Limb (tissue), 2 donors: Measurements from ENCODE around the gene KLHL29.

Source experiments
- DNase-seq, 2 donors: peaks; one replicate each; pipeline ENCODE4 v3.0.0-alpha.2; 2016; ENCODE audit errors: extremely low spot score in 2 of 2

KLHL29 gene

DNA sequence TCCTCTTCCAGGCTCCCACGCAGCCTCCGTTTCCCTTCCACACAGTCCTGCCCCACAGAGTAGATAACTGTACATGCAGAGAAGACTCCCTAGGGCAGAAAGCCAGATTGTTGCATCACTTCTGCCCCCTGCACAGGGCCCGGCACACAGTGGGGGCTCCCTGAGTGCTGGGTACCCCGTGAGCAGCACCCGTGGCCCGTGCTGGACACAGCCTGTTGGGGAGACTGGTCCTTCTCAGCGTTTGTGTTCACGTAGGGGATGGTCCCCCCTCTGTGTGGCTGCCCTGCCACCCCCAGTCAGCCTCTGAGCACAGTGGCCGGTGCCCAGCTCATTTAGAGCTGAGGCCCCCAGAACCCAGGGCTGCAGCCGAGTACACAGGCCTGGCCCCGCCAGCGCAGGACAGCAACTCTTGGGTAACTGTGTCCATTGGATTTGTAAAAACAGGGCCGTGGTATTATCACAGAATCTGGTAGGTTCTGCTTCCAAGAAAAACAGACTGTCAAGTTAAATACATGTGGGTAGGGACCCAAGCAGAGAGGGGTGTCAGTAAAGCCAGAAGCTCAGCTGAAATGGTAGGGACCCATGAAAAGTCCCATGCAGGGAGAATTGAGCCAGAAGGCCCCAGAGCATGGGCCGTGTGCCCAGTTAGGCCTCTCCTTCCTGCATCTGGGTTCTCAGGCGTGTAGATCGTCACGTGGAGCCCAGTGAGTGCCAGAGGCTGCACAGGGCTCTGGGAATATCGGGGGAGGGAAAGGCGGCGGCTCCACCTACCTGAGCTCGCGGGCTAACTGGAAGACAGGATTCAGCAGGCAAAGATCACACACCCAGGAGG lies 284.6 kb downstream of the KLHL29 start:
- peak; percentile 79 to 80 for DNase-seq

DNA sequence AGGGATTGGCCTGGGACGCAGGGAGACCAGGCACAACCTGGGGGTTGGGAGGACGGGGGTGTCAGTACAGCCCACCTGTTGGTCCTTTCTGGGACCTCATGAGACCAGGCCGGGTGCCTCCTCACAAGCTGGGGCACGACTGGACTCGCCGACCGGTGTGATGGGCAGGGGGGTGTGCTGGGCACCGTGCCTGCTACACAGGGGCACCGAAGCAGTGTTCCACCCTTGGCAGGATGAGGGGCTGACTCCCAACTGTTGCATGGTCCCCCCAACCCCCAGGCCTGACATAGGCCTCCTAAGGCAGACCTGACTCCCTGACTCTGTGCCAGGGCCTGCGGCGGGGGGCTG lies 285.2 kb downstream of the KLHL29 start:
- DNase-seq, result no peak

DNA sequence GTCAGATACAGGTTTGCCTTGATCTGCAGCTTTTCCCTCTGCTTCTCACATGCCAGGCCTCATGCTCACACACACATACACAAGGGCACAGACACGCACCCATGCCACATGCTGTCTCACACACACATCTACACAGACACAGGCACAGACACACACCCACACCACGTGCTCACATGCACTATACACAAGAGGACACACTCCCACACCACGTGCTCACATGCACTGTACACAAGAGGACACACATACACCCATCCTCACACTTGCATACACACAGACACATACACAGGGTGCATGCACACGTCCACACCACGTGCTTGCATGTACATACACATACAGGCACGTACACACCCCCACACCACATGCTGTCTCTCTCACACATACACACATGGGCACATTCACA lies 288.1 kb downstream of the KLHL29 start:
- DNase-seq, result no peak

DNA sequence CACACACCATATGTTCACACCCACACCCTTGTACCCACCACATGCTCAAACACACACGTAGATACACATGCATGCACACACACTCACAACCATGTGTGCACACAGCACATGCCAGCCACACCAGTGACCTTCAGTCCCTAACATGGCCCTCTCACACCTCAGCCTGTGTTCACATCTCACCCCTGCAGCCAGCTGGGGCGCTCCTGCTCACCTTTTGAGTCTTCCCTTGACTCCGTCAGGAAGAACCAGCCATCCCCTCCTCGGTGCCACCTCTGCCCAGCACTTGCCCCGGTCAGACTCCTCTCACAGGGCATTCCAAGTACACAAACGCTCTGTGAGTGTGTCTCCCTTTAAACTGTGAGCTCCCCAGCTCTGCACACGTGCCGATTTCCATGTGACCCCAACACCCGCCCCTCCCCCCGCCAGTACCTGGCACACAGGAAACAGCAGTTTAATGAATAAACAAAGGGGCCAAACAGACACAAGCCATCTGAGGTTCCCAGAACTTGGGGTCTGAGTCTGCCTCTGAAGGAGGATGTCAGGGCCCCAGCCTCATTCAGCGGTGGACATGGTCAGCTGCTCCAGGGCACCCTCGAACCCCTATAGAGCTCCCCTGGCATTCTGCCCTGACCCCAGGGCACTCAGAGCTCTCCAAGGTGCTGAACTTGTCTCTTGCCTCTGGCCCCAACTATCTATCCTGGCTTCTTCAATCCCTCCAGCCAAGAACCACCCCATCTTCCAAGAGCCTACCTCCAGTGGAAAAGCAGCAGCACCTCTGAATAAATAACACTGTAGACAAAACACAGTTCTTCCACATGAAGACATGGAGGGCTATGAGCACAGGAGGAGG lies 289.1 kb downstream of the KLHL29 start:
- no peak for DNase-seq

DNA sequence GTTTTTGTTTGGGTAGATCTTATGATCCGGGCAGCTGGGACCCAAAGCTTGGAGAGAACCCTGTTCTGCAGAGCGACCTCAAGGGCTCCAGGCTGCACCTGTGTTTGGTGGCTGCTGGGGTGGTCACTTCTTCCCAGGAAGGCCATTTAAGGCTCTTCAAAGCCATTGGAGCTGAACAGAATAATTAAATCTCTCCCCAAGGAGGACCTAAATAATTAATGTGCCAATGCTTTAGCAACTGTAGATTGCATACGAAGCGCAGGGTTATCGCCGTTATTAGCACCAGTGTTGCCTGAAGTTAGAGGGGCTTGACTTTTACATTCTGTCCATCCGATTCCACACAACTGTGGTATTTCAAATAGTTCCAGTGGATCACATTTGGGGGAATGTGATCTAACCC lies 290.5 kb downstream of the KLHL29 start:
- DNase-seq, result no peak

DNA sequence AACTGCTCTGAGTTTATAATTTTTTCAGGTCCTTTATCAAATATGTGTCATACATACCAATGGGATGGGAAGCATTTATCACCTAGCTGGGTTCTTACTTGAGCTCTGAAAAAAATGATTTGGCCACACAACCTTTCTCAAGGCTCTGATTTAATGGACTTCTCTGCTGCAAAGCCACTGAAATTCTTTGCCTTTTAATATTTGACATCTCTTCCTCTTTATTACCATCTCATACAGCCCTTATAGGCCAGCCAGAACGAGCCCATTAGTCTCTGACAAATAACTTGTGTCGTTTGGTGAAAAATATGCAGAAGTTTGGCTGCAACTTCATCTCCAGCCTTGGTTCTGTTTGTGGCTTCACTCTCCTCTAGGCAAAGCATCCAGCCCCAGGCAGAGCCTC lies 292.9 kb downstream of the KLHL29 start:
- no peak for DNase-seq

DNA sequence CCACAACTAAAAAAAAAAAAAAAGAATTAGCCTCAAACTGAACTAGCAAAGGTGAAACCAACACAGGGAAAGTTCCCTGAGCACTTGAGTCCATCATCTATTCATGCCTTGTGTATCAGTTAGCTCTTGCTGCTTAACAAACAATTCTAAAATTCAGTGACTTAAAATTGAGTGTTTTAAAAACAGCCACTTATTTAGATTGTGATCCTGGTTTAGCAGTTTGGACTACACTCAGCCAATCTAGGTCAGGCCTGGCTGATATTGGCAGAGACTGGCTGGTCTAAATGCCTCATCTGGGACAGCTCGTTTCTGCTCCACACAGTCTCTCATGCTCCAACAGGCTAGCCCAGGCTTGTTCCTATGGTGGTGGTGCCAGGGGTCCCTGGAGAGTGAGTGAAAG lies 294.1 kb downstream of the KLHL29 start:
- DNase-seq, result no peak

DNA sequence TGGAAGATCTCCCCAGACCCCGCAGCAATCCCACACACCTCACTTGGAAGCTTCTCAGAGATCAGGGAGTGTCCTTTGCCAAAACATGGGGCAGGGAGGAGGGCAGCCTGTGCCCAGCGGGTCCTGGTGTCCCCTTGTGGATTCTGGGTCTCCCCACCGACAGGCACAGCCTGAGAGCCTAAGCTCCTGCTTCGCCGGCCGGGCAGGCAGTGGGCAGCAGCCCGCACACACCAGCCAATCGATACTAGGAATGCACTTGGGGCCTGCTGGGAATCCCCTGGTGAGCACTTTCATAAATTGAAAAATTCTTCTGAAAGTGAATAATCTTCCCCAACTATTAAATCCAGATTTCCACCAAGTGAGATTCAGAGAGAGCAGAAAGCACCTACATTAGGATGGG lies 296.0 kb downstream of the KLHL29 start:
- no peak for DNase-seq

DNA sequence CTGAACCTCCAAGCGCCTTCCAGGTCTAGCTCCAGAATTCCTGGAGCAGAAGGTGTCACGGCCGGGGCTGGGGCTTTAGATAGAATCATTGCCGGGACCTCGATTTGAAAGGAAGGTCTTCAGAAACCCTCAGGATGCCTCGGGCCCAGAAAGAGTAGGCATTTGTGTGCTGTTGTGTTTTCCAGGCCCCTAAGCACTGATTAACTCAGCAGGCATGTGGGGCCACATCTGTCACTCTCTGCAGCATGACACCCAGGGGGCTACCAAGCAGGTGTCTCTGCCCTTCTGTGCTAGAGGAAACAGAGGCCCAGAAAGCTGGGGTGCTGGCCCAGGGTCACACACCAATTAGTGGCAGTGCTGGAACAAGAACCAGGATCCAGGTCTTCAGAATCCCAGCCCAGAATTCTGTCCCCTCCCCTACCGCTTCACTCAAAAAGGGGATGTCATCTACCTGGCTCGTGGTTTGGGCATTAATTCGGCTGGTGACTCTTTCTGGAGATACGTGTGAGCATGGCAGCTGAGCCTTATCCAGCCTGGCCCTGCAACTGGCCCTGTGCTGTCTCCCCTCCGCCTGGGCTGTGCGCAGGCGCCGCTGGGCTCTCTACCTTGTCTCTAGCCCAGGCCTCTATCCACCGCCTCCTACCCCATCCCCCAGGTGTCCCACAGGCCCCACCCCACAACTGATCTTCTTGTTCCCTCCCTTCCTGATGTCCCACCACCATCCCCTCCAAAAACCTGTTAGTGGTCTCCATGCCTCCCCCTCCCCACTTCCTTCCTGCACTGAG lies 296.6 kb downstream of the KLHL29 start:
- DNase-seq, result no peak

DNA sequence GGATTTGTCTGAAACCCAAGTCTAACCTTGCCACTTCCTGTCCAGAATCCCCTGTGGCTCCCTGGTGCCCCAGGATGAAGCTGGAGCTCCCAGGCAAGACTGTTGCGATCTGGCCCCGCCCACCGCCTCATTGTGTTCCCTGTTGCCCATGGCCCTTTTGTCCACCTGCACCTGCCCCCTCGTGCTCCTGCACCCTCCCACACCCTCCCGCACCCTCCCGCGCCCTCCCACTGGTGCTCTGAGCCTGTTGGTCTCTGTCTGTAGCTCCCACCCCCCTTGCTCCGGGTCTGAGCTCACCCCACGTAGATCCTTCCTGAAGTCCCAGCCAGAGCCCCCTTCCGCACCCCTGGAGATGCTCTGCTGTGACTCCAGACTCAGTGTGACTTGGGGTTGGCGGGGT lies 297.5 kb downstream of the KLHL29 start:
- no peak for DNase-seq

DNA sequence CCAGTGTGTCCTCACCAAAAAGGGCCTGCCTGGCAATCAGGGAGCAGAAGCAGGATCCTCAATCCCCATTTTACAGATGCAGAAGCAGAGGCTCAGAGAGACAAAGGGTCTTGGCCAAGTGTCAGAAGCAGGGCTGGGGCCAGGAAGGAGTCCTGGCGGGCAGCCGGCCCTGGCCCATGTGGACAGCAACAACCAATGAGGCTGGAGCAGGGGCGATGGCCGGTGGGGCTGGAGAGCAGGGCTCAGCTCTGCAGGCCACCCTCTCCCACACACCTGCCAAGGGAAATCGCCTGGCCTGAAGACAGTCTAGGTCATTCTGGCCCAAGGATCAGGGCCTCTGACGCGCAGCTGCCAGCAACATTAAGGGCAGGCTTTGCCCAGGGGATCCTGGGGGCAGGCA lies 298.0 kb downstream of the KLHL29 start:
- no peak for DNase-seq

DNA sequence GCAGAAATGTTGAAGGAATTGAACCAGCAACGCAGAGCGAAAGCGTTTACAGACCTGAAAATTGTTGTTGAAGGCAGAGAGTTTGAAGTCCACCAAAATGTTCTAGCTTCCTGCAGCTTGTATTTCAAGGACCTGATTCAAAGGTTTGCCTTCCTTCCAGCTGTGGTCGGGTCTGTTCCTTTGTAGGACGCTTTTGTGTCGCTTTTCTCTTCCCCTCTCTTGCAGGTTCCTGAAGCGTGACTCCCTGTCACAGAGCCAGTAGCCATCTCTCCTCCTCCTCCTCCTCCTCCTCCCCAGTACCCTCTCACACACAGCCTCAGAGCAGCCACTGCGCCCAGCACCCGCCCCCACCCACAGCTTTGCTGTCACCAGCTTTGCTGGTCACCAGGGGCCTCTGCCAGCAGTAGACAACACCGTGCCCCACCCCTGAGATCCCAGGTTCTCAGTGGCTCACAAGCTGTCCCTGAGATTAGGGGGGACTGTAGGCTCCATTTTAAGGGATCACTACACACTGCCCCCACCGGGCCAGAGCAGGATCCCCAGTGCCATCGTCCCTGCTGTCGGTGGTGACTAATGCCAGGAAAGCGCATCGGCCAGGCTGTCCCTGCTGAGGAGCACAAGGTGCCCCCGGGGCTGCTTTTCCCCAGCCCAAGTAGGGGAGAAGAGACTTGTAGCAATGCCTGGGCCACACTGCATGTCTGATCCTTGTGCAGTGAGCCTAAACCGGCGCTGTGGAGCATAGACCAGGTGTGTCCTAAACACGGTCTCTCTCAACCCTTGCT lies 299.6 kb downstream of the KLHL29 start:
- DNase-seq, result no peak

DNA sequence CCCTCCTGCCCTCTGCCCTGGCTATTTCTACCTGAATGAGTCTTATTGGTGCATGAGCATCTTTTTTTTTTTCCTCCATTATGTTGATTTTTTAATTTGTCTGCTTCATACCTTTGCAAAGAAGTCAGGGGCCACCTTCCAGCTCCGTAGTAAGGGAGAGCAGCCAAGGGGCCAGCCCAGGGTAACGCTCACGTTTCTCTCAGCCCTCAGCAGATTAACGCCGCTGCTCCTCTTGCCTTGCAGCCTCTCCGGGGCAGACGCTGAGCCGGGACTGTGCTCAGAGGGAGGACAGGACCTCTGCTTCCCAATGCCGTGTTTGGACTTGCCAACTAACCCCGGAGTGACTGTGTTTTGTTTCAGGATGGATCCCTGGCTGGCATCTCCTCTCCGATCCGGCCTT lies 300.2 kb downstream of the KLHL29 start:
- DNase-seq, result no peak

DNA sequence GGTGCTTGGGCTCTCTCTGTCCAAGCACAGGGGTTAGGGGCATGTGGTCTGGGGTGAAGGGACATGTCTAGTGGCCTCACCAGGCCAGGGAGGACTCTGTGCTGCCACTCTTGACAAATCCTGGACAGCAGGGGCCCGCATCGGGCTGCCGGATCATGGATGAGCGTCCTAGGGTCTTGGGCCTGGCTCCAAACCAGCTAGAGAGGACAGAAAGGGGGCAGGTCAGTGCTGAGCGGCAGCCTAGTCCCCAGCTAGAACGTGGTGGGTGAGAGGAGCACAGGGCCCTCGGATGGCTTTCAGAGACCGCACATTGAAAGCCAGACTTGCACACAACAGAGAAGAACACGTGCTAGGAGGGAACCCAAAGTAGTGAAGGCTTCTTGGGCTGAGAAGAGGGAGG lies 300.7 kb downstream of the KLHL29 start:
- DNase-seq, result no peak

DNA sequence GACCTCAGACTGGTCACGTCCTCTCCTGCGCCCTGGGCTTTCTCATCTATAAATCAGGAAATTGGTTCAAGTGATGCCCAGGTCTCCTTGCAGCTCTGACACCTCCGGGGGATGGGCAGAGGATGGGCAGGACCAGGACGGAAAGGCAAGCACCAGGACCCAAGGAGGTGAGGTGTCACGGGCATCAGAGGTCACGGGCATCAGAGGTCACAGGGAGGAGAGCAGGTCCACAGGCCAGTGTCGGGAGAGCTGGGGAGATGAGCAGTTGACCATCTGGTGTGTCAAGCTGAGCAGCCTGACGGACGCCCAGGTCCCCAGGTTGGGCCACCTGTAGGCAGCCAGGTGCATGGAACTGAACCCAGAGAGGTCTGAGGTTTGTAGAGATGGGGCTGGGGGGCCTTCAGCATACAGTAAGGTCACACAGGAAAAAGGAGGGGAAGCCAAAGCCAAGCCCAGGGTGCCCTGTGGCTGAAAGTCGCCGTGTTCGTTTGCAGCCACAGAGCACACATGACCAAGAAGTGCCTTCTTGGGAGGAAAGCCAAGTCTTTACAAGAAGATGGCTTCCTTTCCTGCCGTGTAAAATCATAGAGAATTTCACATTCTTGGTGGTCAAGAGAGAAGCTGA lies 301.5 kb downstream of the KLHL29 start:
- DNase-seq, result no peak

DNA sequence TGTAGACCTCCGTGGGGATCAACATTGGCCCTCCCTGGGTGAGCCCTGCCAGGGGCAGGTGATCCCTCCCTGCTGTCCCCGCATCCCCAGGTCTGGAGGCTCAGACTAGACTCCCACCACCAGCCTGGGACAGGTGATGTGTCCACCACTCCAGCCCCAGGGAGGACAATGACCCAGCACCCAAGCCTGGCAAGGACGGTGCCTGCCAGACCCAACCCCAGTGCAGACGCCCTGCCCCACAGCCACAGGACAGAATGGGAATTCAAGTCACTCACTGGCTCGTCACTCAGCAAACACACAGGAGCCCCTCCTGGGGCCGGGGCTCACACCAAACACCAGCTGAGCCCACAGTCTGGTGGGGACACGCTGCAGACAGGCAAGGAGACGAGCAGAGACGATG lies 302.2 kb downstream of the KLHL29 start:
- no peak for DNase-seq

DNA sequence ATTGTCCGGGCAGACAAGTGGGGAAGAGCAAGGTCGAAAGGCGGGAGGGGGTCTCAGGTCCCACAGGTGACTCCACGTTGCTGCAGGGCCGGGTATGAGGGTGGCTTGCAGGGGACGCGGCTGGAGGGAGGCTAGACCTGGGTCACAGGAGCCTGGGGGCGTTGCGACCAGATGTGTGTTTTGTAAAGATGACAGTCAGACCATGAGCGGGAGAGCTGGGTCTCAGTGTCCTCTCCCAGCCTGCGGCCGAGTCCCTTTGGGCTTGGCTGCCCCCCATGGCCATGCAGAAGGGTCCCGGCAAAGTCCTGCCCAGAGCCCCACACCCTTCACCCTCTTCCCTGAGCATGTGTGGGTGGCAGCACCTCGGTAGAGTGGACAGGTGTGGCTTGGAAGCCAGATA lies 302.7 kb downstream of the KLHL29 start:
- DNase-seq, result no peak

DNA sequence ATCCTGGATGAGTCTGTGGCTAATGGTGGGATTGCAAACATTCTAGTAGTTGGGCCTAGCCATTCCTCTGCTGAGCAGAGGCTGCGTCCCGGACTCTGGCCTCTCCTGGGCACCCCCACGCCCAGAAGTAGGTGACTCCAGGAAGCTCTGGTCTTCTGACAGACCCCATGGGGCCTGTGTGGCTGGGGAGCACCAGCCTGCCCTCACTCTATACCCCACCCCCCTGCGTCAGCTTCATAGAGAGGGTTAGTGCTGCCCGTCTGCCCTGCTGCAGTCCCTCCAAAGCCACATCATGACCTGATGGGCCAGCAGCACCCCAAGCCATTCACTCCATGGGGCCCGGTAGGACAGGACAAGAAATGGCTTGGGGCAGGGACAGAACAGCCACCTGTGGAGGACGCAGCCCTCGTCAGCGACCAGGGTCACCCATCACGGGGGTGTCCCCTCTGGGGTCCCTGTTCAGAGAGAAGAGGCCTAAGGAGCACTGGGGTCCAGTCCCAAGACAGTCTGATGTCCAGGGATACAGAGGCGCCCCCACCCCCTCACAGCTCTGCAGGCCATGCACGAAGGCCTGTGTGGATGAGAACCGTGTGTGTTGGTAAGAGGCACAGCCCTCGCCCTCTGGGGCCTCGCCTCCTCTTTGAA lies 303.6 kb downstream of the KLHL29 start:
- DNase-seq, result no peak

DNA sequence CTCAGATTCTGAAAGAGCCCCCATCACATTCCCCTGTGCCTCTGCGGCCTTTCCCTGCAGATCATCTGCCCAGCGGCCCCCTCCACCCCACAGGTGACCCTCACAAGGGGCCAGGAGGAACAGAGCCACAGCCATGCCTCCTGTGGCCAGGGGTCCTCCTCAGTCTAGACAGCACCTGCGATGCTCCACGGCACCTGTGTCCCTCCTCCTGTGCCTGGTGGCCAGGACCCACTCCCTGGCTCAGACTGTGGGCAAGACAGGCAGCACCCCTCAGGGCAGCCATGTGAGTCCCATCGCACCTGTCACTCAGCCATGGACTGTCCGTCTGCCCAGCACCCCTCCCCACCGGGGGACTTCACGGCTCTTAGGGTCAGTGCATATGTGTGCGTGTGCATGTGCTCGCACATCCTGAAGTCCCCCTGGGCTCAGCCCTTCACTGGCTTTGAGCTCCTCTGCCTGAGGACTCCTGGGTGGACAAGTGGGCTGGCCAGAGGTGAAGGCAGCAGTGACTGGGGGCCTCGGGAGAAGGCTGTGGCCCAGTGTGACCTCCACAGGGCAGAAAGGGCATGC lies 304.2 kb downstream of the KLHL29 start:
- no peak for DNase-seq

DNA sequence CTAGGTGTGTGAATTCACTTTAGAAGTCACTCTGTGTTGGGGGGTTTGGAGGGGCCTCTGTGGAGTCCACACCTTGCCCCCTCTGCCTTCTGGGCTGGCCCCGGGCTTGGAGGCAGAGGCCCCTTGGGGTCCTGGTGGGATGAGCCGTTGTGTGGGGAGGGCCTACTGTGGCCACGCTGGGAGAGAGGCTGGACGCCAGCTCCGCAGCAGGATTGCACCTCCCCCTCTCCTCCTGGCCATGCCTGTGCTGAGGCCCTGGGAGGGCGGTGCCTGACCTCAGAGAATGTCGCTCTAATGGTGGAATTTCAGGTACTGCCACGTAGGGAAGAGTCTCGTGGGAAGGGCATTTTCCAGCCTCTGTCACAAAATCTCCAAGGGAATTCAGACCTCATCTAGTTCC lies 304.9 kb downstream of the KLHL29 start:
- no peak for DNase-seq
